K562 (cell line): Measurements from ENCODE around the gene DPP4. TPM values are rescaled to one million over a fixed set of nuclear protein-coding genes. Genes with fewer than 3 reads are reported as not detected.

Experiments
- ATAC-seq: fragments of 200-7000 bp; cut with Tn5 transposase; 3 replicates; pipeline ENCODE4 v1.9.1; 2020; ENCODE audit warnings: moderate library complexity
- BruUV-seq: library from RNA; stranded (reverse); fragments of 400-500 nt; replicated peaks from 2 replicates; lab custom pipeline; 2021; lab: Mats Ljungman, UMichigan
- CTCF ChIA-PET: fragments of 300-600 bp; formaldehyde crosslinking; extraction: SDS; loops from one replicate; lab custom pipeline; 2021; ENCODE audit warnings: low intra/inter-chr PET ratio; lab: Yijun Ruan, JAX
- POLR2A ChIA-PET: fragments of 300-600, 350-650 bp; sonication (Branson Sonifier 250); formaldehyde crosslinking; extraction: SDS; loops from one replicate; lab custom pipeline; 2021; ENCODE audit warnings: antibody characterized with exemption, inconsistent platforms; lab: Yijun Ruan, JAX
- DNase-seq, 4 experiments: peaks; one replicate each; pipeline versions ENCODE4 v3.0.0 to v3.0.0-alpha.2; 2011 to 2018; ENCODE audit warnings: low spot score in 3 of 4, mixed read lengths in 3 of 4; ENCODE audit errors: extremely low read depth in 1 of 4
- FAIRE-seq: peaks from 2 replicates; lab custom pipeline; 2011; peaks lifted over from hg19 to GRCh38; lab: Jason Lieb, UNC
- H2AFZ ChIP-seq: 2 replicates; pipeline ENCODE4 v1.6.0; 2011; ENCODE audit warnings: low read depth, low read length, control low read depth, inconsistent platforms
- H3K27ac ChIP-seq: fragments of 200-600 bp; 3 replicates; pipeline ENCODE4 v1.8.0; 2011; ENCODE audit warnings: low read depth, mild to moderate bottlenecking, control low read depth, inconsistent platforms, low read length, moderate library complexity, mixed read lengths; ENCODE audit errors: extremely low read depth
- H3K27me3 ChIP-seq, 2 experiments: fragments of 300-600 bp in 1 of 2; 2 replicates in 1 of 2; 3 replicates in 1 of 2; pipeline versions ENCODE4 v1.6.0 to v1.8.0; 2011; ENCODE audit warnings: inconsistent platforms in 2 of 2, low read length in 2 of 2, mild to moderate bottlenecking in 1 of 2, mixed read lengths in 1 of 2, moderate library complexity in 1 of 2; ENCODE audit not compliant: control insufficient read depth in 2 of 2, insufficient read depth in 2 of 2
- H3K36me3 ChIP-seq: fragments of 300-600 bp; 3 replicates; pipeline ENCODE4 v1.8.0; 2011; ENCODE audit warnings: mild to moderate bottlenecking, low read length, inconsistent platforms; ENCODE audit not compliant: control insufficient read depth, insufficient read depth
- H3K4me1 ChIP-seq, 2 experiments: fragments of 200-600 bp in 1 of 2; replicated peaks in 1 of 2; 2 replicates in 1 of 2; 3 replicates in 1 of 2; pipeline versions ENCODE4 v1.5.1 to v1.8.0; 2011; ENCODE audit warnings: inconsistent platforms in 2 of 2, low read length in 2 of 2, mild to moderate bottlenecking in 1 of 2, mixed read lengths in 1 of 2, moderate library complexity in 1 of 2; ENCODE audit not compliant: control insufficient read depth in 2 of 2, insufficient read depth in 2 of 2
- H3K4me2 ChIP-seq: 2 replicates; pipeline ENCODE4 v1.6.1; 2011; ENCODE audit warnings: low read length, control low read depth, inconsistent platforms, mixed read lengths; ENCODE audit not compliant: insufficient read depth
- H3K4me3 ChIP-seq: fragments of 200-600 bp; sonication (generic), shearing (Covaris generic); 2 replicates; pipeline ENCODE4 v1.5.1; 2016; ENCODE audit warnings: control low read depth, inconsistent platforms
- H3K79me2 ChIP-seq: fragments of 200-600 bp; 3 replicates; pipeline ENCODE4 v1.8.0; 2011; ENCODE audit warnings: low read length, inconsistent platforms; ENCODE audit not compliant: control insufficient read depth, insufficient read depth
- H3K9ac ChIP-seq, 2 experiments: 2 replicates each; pipeline versions ENCODE4 v1.6.0 to v1.6.1; 2011; ENCODE audit warnings: low read depth in 2 of 2, low read length in 2 of 2, control low read depth in 1 of 2, inconsistent platforms in 1 of 2, mild to moderate bottlenecking in 1 of 2, mixed read lengths in 1 of 2; ENCODE audit not compliant: insufficient read depth in 1 of 2
- H3K9me1 ChIP-seq: one replicate; pipeline ENCODE4 v1.6.0; 2011; ENCODE audit warnings: inconsistent platforms, mild to moderate bottlenecking, low read length, moderate library complexity; ENCODE audit not compliant: control insufficient read depth, insufficient read depth
- H3K9me3 ChIP-seq: replicated peaks from 2 replicates; pipeline ENCODE4 v1.5.1; 2011; ENCODE audit warnings: low read depth, low read length, inconsistent platforms; ENCODE audit not compliant: control insufficient read depth, insufficient read depth
- H4K20me1 ChIP-seq: replicated peaks from 2 replicates; pipeline ENCODE4 v1.6.1; 2011; ENCODE audit warnings: low read length, inconsistent platforms, mixed read lengths; ENCODE audit not compliant: control insufficient read depth, insufficient read depth
- BRD9 ChIP-seq: fragments of 450-650 bp; IDR thresholded peaks from 2 replicates; pipeline ENCODE4 v1.6.1; 2018; ENCODE audit warnings: low read depth; ENCODE audit not compliant: partially characterized antibody
- CHD4 ChIP-seq: fragments of 200-600 bp; sonication (generic); IDR thresholded peaks from 3 replicates; pipeline ENCODE4 v1.6.1; 2012; ENCODE audit warnings: low read depth, mild to moderate bottlenecking, mixed read lengths, low read length, inconsistent platforms; ENCODE audit not compliant: insufficient read depth, insufficient replicate concordance, poor library complexity, severe bottlenecking
- DDX20 ChIP-seq: fragments of 450-650 bp; IDR thresholded peaks from 2 replicates; pipeline ENCODE4 v1.6.1; 2016; ENCODE audit warnings: missing genetic modification characterization, low read depth, mild to moderate bottlenecking, missing compliant biosample characterization, moderate library complexity
- KLF1 ChIP-seq: fragments of 450-650 bp; IDR thresholded peaks from 2 replicates; pipeline ENCODE4 v1.6.1; 2016; ENCODE audit warnings: missing genetic modification characterization, missing compliant biosample characterization
- MBD2 ChIP-seq: sonication (generic); IDR thresholded peaks from 2 replicates; pipeline ENCODE4 v1.6.1; 2016; ENCODE audit warnings: low read depth, borderline replicate concordance
- MXI1 ChIP-seq: IDR thresholded peaks from 2 replicates; pipeline ENCODE4 v1.6.1; 2011; ENCODE audit warnings: low read depth, mild to moderate bottlenecking, improper control_type of control experiment, low read length
- NR2F6 ChIP-seq: fragments of 450-650 bp; formaldehyde crosslinking; IDR thresholded peaks from 2 replicates; pipeline ENCODE4 v1.4.0; 2020; ENCODE audit warnings: mild to moderate bottlenecking
- POLR2A ChIP-seq: fragments of 450-650 bp; conservative IDR thresholded peaks from 2 replicates; pipeline ENCODE4 v1.6.1; 2016
- POLR2G ChIP-seq: fragments of 200-400 bp; formaldehyde crosslinking; IDR thresholded peaks from 2 replicates; pipeline ENCODE4 v1.6.1; 2017; ENCODE audit warnings: low read depth, mild to moderate bottlenecking, antibody characterized with exemption, low read length, moderate library complexity
- RHOXF2B ChIP-seq: fragments of 250-450 bp; sonication (Bioruptor Pico); conservative IDR thresholded peaks from 2 replicates; pipeline ENCODE4 v1.5.1; 2021
- TEAD4 ChIP-seq, 2 experiments: sonication (generic) in 1 of 2; formaldehyde crosslinking in 1 of 2; IDR thresholded peaks; 2 replicates each; pipeline versions ENCODE4 v1.6.1 to v1.8.0; 2012 to 2022; ENCODE audit warnings: borderline replicate concordance in 1 of 2, inconsistent platforms in 1 of 2, low read length in 1 of 2, mild to moderate bottlenecking in 1 of 2, missing genetic modification reagents in 1 of 2
- ZNF347 ChIP-seq: fragments of 450-650 bp; formaldehyde crosslinking; IDR thresholded peaks from 2 replicates; pipeline ENCODE4 v1.4.0; 2020; ENCODE audit warnings: low read depth, mild to moderate bottlenecking, moderate library complexity
- ZNF584 ChIP-seq: fragments of 200-800 bp; sonication (Bioruptor generic); IDR thresholded peaks from 2 replicates; pipeline ENCODE4 v1.6.1; 2016; ENCODE audit warnings: low read depth, mild to moderate bottlenecking, missing genetic modification characterization, missing compliant biosample characterization
- ZNF830 ChIP-seq: fragments of 250-450 bp; sonication (Bioruptor Pico); IDR thresholded peaks from 2 replicates; pipeline ENCODE4 v1.5.0; 2021; ENCODE audit warnings: mild to moderate bottlenecking
- WGBS: fragments of 100-300 bp; shearing (Covaris generic); methylation state at CpG from one replicate; pipeline ENCODE4 v1.1.6; 2016; ENCODE audit warnings: low coverage, mixed read lengths; ENCODE audit not compliant: insufficient coverage; ENCODE audit errors: missing lambda C conversion rate; 5-methylcytosine and 5-hydroxymethylcytosine counted together
- in situ Hi-C: fragments of 300-500 bp; cut with MboI; formaldehyde crosslinking; loops from 4 replicates; pipeline ENCODE4 v1.15.0; 2018; ENCODE audit warnings: inconsistent platforms, mixed read lengths
- intact Hi-C: fragments of 100-400 bp; cut with micrococcal nuclease; formaldehyde crosslinking; loops from 2 replicates; pipeline ENCODE4 v1.14.2; 2022
- polyA plus RNA-seq, 8 experiments: library from polyadenylated mRNA; depleted of rRNA in 4 of 8; stranded (reverse) in 5 of 8; unstranded in 3 of 8; fragments of >200 nt; fragmentation: Nextera tagmentation in 2 of 8; fragmentation: Illumina TruSeq in 1 of 8; extraction: Ambion mirVana in 2 of 8; extraction: Trizol in 1 of 8; gene quantifications; 2 replicates each; pipeline versions ENCODE4 v1.2.1 to v1.2.3, GENCODE V29; 2011 to 2014; ENCODE audit warnings: inconsistent platforms in 1 of 8, missing spikeins in 1 of 8
- total RNA-seq, 7 experiments: library from RNA; depleted of rRNA in 6 of 7; stranded (reverse); fragments of >200 nt in 6 of 7; fragmentation: Illumina TruSeq in 2 of 7; extraction: Trizol in 2 of 7; gene quantifications; 2 replicates each; pipeline versions ENCODE4 v1.2.1 to v1.2.3, GENCODE V29; 2011 to 2021; ENCODE audit warnings: low replicate concordance in 1 of 7

Gene DPP4
- total and polyA plus RNA-seq, 9 of the 15 experiments (the other 6 are each of a cell fraction or from before 2014, with no cell fraction given), result 0.11 TPM; not detected in 8

DNA sequence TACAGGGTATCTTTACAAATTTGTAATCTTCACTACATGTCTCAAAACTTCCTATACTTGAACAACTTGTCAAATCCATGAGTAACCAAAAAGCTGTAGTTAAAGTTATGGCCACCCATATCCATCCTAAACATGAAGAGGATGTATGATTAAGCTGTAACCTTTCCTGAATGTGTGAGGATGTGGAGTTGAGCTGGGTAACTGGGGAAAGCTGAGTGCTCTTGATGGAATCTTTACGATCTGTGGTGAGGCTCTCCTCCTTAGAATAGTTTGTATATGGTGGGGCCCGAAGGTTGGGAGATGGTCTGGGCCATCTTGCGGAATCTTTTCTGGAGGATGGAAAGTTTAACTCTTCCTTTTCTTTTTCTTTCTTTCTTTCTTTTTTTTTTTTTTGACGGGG, 29.4 kb downstream of the DPP4 start:
- no peak overlapping the region for H3K4me2 ChIP-seq
- TF ChIP-seq ZNF584, result no peak
- no peak for TF ChIP-seq MBD2
- TF ChIP-seq BRD9, result no peak
- TF ChIP-seq ZNF830 (CRISPR knock-in tag), result no peak
- no peak for TF ChIP-seq POLR2G
- TF ChIP-seq RHOXF2B (CRISPR knock-in tag), result no peak
- TF ChIP-seq KLF1 (tag), result no peak
- TF ChIP-seq MXI1, result no peak
- TF ChIP-seq TEAD4 (IDR thresholded peaks at IDR 0.05; ENCODE audit: low read length), result no peak
- no peak for TF ChIP-seq TEAD4 (CRISPR knock-in tag; IDR thresholded peaks at IDR 0.05; ENCODE audit: borderline replicate concordance)
- no peak for TF ChIP-seq CHD4
- TF ChIP-seq NR2F6 (CRISPR knock-in tag), result no peak
- TF ChIP-seq ZNF347 (CRISPR knock-in tag), result no peak
- TF ChIP-seq POLR2A, result no peak
- TF ChIP-seq DDX20 (tag), result no peak
- no peaks in the 10 kb centered on the region for H3K27me3 ChIP-seq
- CTCF ChIA-PET, result no interaction called here
- H3K9ac ChIP-seq, result no peak overlapping the region
- intact Hi-C loops (no loop called here), in situ Hi-C loops (no loop called here)
- H3K79me2 ChIP-seq, result no peaks in the 10 kb centered on the region
- no peaks in the 10 kb centered on the region for H3K9me3 ChIP-seq
- no TSS peak for BruUV-seq
- H3K4me3 ChIP-seq, result no peak overlapping the region
- WGBS, result 0% methylated on average over 3 of the region's 4 CpGs
- POLR2A ChIA-PET, result no interaction called here
- no peaks in the 10 kb centered on the region for H3K4me1 ChIP-seq
- ATAC-seq (no peak), FAIRE-seq (no peak), DNase-seq (no peak)
- no peak overlapping the region for H2AFZ ChIP-seq
- H4K20me1 ChIP-seq, result no peaks in the 10 kb centered on the region; the same call in 1 of the 2 replicates
- no peaks in the 10 kb centered on the region for H3K36me3 ChIP-seq
- H3K9me1 ChIP-seq, result no peaks in the 10 kb centered on the region
- no peak overlapping the region for H3K27ac ChIP-seq
